Stimulated activated CD8-positive, alpha-beta memory T cell treated with anti-CD3 and anti-CD28 coated beads, Interleukin-4, amount 100 ng/mL, for 1 hour (primary cell): ENCODE measurements around the gene MYO9A.
"Not testable (repeated sequence)": the region's sequence is repeated elsewhere in the genome, so short reads cannot be mapped to it uniquely, and the experiment has no call there.

Experiments
- DNase-seq, 2 donors: peaks; one replicate each; pipeline ENCODE4 v3.0.0-alpha.2; 2020; ENCODE audit warnings: low read depth in 2 of 2, low spot score in 1 of 2

MYO9A gene

DNA sequence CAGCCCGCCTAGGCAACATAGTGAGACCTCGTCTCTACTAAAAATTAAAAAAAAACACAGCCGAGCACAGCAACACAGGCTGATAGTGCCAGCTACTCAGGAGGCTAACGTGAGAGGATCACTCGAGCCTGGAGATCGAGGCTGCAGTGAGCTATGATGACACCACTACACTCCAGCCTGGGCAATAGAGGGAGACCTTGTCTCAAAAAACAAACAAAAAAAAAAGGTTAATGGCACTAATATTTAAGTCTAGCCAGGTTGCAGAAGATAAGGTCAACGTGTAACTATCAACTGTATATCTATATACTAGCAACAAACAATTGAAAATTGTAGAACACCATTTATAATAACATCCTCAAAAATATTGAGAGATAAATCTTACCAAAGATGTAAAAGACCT lies 75.1 kb downstream of the MYO9A start:
- DNase-seq: no peak

DNA sequence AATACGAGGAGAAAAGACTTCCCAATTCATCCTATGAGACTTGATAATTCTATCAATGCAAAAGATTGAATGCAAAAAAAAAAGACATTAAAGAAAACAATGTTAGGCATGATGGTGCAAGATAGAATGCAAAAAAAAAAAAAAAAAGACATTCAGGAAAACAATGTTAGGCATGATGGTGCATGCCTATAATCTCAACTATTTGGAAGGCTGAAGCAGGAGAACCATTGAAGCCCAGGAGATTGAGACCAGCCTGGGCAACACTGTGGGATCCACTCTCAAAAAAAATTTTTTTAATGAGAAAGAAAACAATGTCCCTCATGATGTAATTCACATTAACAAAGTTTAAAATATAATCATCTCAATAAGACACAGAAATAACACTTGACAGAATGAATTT lies 75.9 kb downstream of the MYO9A start:
- DNase-seq: no peak

DNA sequence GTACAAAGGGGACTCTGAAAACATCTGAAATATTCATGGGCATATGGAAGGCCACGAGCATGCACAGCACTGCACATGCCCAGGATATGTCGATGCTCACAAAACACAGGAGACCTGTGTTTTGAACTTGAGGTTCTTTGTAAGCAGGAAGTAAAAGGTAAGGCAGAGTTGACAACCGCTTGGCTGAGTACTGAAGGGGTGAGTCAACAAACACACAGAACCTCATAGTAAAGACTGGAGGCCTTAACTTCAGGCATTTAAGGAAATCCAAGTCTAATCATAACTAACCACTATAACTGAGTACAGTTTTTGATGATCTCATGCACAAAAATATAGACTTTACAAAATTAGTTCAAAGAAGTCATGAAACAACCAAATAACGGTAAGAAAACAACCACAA lies 80.6 kb downstream of the MYO9A start:
- no peak for DNase-seq

DNA sequence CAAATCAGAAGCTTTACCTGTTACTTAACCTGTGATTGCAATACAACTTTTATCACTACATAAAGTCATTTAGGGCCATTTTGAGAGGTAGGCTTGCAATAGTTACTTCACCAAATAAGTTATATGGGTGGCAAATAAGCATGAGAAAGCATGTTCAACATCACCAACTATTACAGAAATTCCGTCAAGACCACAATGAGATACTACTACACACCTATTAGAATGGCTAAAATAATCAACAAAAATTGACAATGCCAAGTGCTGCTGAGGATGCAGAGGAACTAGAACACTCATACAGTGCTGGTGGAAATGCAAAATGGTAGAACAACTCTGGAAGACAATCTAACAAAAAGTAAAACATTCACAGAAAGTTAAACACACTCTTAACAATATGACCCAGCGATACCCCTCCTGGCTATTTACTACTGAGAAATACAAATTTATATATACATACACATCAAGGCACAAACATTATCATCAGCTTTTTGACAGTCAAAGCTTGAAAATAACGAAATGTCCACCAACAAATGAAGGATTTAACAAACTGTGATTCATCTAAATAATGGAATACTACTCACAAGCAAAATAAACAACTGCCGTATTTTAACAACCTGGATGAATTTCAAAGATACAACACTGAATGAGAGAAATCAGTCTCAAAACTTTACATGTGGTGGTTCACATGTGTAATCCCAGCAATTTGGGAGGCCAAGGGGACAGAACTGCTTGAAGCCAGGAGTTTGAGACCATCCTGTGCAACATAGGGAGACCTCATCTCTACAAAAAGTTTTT lies 82.9 kb downstream of the MYO9A start:
- no peak for DNase-seq

DNA sequence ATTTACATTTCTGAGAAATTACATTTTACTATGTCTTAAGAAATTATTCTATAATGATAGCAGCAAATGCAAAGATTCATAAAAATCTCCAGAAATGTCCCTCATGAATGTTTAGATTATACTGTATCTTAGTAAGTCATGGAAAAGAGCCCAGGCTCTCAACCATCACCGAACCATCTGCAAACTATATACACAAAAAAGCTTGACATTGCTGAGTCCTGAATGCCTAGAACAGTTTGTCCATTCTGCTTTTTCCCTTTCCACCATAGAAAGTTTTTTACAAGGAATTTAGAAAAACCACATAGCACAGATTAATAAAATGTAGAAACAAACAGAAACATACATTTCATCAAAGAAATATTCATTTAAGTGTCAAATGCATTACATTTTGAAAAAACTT lies 83.6 kb downstream of the MYO9A start:
- DNase-seq: no peak

- no peak for DNase-seq
Measured at GRCh38 chr15:72033711-72034110, 84.2 kb downstream of the MYO9A start.

GRCh38 chr15:72033285-72033684 lies 84.7 kb downstream of the MYO9A start:
- DNase-seq: no peak

DNA sequence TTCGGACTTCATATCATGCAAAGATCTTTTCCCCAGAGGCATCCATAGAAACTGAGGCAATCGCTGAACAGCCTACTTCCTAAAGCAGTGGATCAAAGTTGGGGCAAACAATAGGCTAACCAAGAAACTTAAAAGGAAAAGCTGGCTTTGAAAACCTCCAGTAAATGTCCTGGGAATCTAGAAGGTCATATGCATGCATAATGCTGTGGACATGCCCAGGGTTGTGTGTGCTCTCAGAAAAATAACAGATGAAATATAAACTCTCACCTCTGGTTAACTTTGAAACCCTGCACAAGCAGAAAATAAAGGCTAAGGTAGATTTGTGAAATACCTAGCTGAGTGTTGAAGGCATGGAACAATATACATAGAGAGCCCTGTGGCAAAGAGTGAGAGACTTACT lies 96.3 kb downstream of the MYO9A start:
- no peak for DNase-seq

DNA sequence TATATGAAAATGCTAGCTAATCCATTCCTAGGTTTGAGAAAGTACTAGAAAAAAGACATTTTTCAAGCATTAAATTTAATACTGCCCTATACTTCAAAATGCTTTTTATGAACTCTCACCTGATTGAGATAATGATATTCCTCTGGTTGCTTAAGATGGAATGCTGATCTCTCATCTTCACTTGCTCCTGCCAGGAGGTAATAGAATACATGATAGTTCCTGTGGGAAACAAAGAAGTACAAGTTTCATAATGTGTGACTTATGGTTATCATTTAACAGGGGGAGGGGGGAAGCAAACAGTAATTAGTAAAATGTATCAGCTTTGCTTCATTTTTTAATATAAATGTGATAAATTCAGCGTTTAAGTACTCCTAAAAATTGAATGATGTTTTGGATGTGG lies 97.2 kb downstream of the MYO9A start:
- no peak for DNase-seq

DNA sequence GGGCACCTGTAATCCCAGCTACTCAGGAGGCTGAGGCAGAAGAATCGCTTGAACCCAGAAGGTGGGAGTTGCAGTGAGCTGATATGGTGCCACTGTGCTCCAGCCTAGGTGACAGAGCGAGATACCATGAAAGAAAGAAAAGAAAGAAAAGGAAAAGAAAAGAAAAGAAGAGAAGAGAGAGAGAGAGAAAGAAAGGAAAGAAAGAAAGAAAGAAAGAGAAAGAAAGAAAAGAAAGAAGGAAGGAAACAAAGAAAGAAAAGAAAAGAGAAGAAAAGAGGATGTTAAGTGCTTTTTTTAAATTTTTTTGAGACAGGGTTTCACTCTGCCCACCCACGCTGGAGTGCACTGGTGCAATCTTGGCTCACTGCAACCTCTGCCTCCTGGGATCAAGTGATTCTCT lies 103.4 kb downstream of the MYO9A start:
- DNase-seq: not testable (repeated sequence)

DNA sequence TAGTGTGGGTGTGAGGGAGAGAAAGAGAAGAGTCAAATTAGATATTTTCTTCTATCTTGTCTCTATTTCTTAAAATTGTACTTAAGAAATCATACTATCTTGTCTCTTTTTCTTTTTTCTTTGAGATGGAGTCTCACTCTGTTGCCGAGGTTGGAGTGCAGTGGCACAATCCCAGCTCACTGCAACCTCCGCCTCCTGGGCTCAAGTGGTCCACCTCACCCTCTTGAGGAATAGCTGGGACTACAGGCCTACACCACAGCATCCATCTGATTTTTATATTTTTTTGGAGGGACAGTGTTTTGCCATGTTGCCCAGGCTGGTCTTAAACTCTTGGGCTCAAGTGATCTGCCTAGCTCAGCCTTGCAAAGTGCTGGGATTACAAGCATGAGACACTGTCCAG lies 104.2 kb downstream of the MYO9A start:
- DNase-seq: no peak

DNA sequence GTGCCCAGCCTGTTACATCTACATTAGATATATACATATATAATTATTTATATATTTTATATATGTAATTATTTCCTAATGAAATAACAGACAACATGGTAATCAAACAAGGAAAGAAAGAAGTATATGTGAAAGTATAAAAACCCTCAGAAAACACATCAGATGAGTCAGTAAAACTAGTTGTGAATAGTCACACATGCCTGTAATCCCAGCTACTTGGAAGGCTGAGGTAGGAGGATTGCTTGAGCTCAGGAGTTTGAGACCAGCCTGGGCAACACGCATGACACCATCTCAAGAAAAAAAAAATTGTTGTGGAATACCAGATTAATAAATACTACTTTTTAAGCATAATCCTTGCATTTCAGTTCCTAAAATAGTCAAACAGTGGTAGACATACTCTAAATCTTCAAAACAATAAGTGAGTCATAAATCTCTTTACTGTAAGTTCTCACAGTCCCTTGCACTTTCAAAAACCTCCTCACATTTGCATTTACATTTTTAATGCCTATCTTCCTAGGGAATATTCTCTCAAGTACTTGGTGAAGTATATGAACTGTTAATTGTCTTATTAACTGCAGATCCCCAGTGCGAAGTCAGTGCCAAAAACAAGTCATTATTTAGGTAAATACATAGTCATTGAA lies 106.5 kb downstream of the MYO9A start:
- DNase-seq: no peak

DNA sequence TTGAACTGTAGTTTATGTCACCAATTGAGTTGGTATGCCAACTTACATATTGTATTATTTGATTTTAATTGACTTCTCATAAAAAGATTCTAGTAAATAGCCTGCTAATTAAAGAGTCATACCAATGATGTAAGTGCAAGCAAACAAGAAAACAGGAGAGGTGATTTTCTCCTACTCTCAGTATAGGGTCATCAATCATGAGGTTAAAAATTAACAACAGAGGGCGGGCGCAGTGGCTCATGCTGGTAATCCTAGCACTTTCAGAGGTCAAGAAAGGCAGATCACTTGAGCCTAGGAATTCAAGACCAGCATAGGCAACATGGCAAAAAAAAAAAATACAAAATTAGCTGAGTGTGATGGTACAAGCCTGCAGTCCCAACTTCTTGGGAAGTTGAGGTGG lies 108.7 kb downstream of the MYO9A start:
- DNase-seq: no peak

- DNase-seq: no peak
Measured at GRCh38 chr15:72006382-72006781, 111.6 kb downstream of the MYO9A start.

DNA sequence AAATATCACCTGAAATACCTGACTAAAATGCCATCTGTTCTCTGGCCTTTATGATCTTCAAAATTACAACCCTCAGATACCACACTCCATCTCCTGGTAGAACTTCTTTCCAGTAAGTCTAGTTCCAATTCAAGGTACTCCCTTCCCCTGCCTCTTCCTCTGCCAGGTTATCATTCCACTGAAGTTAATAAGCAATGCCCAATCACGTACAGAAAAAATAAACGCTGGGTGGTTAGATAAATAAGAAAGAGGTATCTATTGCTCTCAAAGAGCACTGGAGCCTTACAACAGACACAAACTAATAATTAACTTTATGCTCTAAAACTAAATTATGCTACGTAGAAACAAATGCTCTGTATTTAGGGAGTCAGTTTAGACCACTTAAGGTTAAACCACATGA lies 112.5 kb downstream of the MYO9A start:
- DNase-seq: no peak

DNA sequence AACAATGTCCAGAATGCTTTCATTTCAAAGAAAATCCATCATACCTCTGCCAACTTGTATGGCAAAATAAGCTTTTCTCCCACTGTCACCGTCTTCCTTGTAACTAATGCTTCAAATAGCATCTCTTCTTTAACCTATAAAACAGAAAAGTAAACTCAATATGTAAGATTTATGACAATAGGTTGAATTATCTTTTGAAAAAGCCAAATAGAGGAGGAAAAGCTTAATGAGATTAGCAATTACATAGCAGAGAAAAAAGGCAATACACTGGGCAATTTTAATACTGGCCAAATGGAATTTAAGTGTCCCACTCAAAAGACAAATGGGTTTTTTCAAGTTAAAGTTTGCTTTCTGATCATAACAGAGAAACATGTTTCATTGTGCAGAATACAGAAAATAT lies 118.1 kb downstream of the MYO9A start:
- DNase-seq: no peak

- not testable (repeated sequence) for DNase-seq
Measured at GRCh38 chr15:71998717-71999116, 119.2 kb downstream of the MYO9A start.

DNA sequence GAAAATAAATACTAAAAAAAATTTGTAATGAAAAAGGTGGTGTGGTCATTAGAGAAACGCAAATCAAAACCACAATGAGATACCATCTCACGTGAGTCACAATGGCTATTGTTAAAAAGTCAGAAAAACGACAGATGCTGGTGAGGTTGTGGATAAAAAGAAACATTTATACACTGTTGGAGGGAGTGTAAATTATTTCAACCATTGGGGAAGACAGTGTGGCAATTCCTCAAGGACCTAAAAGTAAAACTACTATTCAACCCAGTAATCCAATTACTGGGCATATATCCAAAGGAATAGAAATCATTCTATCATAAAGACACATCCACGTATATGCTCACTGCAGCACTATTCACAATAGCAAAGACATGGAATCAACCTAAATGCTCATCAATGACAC lies 120.3 kb downstream of the MYO9A start:
- no peak for DNase-seq

DNA sequence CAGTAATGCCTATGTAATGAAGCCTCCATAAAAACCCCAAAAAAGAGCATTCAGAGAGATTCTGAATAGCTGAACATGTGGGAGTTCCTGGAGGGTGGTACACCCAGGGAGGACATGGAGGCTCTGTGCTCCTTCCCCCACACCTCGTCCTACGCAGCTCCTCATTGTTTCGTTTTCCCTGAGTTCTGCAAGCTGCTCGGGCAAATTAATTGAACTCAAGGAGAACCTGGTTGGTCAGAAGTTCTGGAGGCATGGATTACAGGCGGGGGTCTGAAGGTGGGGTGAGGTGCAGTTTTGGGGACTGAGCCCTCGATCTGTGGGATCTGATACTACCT lies 142.2 kb downstream of the MYO9A start:
- DNase-seq: no peak

DNA sequence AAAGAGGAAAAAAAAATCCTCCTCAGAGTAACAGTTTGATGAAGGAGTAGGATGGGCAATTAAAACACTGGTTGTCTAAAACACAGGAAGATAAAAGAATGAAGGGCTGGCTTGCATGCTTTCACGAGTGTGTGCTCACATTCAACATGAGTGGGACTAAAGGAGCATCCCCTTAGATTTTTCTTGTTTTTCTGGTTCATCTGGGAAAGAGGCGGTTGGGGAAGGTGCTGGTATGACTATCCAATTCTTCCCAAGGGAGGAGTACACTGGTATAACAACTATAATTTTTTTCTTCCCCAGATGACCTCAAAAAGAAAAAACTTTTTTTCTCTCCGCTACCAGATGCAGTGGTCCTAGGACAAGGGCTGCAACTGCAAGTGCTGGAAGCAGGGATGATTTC lies 143.7 kb downstream of the MYO9A start:
- no peak for DNase-seq

DNA sequence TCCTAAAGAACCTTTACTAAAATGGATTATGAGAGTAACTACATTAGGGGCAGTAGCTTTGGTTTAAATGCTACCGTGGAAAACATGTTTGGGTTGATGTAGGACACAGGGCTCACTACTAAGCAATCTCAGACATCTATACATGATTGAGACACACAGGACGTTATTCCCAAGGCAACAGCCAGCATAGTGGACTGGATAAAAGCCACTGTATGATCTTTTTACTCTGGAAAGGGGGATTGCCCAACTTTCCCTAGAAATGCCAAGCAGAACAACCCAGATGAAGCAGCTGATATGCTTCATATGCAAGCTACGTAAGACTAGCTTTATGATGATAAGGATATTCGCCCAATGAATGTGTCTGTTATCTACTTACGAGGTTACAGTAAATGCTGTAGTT lies 144.6 kb downstream of the MYO9A start:
- DNase-seq: no peak

DNA sequence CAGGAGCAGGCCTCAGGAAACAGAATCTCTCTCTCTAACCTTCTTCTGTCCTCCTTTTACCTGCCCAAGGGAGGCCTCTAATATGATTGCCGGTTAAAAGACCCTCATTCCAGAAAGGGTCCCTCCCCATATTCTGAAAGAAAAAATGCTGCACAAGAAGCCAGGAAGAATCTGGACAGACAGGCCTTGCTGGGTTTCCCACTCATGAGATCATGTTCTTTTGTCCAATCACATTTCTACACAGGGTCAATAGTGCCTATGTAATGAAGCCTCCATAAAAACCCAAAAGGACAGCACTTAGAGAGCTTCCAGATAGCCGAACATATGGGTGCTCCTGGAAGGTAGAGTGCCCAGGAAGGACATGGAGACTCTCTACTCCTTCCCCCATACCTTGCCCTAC lies 146.0 kb downstream of the MYO9A start:
- DNase-seq: no peak

- DNase-seq: no peak
Measured at GRCh38 chr15:71970435-71970834, 147.5 kb downstream of the MYO9A start.
